NT2/D1 (cell line): ENCODE measurements around the gene HTR3B.

ENCODE experiments used
- SUZ12 ChIP-seq: IDR thresholded peaks from 2 replicates; pipeline ENCODE4 v1.6.1; 2011; ENCODE audit not compliant: insufficient read length, insufficient read depth; ENCODE audit errors: extremely low read depth
- YY1 ChIP-seq: IDR thresholded peaks from 2 replicates; pipeline ENCODE4 v1.6.1; 2011; ENCODE audit not compliant: insufficient read length, insufficient read depth
- ZNF274 ChIP-seq: IDR thresholded peaks from 2 replicates; pipeline ENCODE4 v1.6.1; 2011; ENCODE audit warnings: mild to moderate bottlenecking, low read depth, low read length

DNA sequence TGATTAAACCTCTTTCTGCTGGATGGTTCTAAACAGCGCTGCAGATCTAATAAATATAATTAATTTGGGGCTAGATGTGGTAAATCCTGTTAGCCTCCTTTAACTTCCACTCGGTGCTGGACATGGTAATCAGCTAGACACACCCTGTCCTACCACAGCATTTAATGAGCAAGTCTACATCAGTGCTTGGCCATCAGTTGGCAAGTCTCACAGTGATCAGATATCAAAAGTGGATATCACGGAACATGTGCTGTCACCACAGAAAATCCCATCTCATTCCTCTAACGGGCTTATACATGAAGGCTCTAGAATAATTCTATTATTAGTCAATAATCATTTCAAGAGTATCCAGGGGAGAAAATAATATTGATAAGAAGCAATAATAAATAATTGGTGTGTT lies 23.6 kb upstream of the HTR3B start:
- TF ChIP-seq ZNF274, result no peak
- no peak for TF ChIP-seq YY1
- no peak for TF ChIP-seq SUZ12
